ENCODE results near the gene ANKRD28. TPM values are rescaled to one million over a fixed set of nuclear protein-coding genes. Genes with fewer than 3 reads are reported as not detected.

Gene ANKRD28
- total and polyA plus RNA-seq, 2 of the 13 experiments (the other 11 are each of a cell fraction or from before 2014, with no cell fraction given) = 21.0 to 28.9 TPM

- TF ChIP-seq ZNF83 (CRISPR knock-in tag; IDR thresholded peaks at IDR 0.05; ENCODE audit: borderline replicate concordance) (no peak), TEAD2 (CRISPR knock-in tag; IDR thresholded peaks at IDR 0.05) (no peak), GMEB2 (CRISPR knock-in tag; IDR thresholded peaks at IDR 0.05; ENCODE audit: low read depth) (no peak), ZNF747 (CRISPR knock-in tag; IDR thresholded peaks at IDR 0.05; ENCODE audit: borderline replicate concordance) (no peak), HNRNPH1 (optimal IDR thresholded peaks at IDR 0.05; ENCODE audit: low read depth, low read length) (no peak), RARG (CRISPR knock-in tag; IDR thresholded peaks at IDR 0.05; ENCODE audit: low read depth) (no peak), ZEB1 (IDR thresholded peaks at IDR 0.05; ENCODE audit: insufficient replicate concordance, low read depth) (no peak), HNRNPK (IDR thresholded peaks at IDR 0.05; ENCODE audit: low read depth, low read length, poor library complexity, severe bottlenecking) (no peak)
- TF ChIP-seq, protein P1, sequence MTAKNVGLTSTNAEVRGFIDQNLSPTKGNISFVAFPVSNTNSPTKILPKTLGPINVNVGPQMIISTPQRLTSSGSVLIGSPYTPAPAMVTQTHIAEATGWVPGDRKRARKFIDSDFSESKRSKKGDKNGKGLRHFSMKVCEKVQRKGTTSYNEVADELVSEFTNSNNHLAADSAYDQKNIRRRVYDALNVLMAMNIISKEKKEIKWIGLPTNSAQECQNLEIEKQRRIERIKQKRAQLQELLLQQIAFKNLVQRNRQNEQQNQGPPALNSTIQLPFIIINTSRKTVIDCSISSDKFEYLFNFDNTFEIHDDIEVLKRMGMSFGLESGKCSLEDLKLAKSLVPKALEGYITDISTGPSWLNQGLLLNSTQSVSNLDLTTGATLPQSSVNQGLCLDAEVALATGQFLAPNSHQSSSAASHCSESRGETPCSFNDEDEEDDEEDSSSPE (CRISPR knock-in tag; IDR thresholded peaks at IDR 0.05) = no peak
- TF ChIP-seq, protein P2, sequence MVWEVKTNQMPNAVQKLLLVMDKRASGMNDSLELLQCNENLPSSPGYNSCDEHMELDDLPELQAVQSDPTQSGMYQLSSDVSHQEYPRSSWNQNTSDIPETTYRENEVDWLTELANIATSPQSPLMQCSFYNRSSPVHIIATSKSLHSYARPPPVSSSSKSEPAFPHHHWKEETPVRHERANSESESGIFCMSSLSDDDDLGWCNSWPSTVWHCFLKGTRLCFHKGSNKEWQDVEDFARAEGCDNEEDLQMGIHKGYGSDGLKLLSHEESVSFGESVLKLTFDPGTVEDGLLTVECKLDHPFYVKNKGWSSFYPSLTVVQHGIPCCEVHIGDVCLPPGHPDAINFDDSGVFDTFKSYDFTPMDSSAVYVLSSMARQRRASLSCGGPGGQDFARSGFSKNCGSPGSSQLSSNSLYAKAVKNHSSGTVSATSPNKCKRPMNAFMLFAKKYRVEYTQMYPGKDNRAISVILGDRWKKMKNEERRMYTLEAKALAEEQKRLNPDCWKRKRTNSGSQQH (CRISPR knock-in tag; IDR thresholded peaks at IDR 0.05; ENCODE audit: low read depth) = no peak
Observed at GRCh38 chr3:15801298-15801697, 3.5 kb upstream of the ANKRD28 start (continued).

Measured in HepG2 (cell line).